ENCODE data around the gene AP3D1. TPM values are rescaled to one million over a fixed set of nuclear protein-coding genes. Genes with fewer than 3 reads are reported as not detected.

AP3D1 gene
- total and polyA plus RNA-seq, 9 of the 15 experiments (the other 6 are each of a cell fraction or from before 2014, with no cell fraction given): 1.2 to 86.1 (median 35.9) TPM

DNA sequence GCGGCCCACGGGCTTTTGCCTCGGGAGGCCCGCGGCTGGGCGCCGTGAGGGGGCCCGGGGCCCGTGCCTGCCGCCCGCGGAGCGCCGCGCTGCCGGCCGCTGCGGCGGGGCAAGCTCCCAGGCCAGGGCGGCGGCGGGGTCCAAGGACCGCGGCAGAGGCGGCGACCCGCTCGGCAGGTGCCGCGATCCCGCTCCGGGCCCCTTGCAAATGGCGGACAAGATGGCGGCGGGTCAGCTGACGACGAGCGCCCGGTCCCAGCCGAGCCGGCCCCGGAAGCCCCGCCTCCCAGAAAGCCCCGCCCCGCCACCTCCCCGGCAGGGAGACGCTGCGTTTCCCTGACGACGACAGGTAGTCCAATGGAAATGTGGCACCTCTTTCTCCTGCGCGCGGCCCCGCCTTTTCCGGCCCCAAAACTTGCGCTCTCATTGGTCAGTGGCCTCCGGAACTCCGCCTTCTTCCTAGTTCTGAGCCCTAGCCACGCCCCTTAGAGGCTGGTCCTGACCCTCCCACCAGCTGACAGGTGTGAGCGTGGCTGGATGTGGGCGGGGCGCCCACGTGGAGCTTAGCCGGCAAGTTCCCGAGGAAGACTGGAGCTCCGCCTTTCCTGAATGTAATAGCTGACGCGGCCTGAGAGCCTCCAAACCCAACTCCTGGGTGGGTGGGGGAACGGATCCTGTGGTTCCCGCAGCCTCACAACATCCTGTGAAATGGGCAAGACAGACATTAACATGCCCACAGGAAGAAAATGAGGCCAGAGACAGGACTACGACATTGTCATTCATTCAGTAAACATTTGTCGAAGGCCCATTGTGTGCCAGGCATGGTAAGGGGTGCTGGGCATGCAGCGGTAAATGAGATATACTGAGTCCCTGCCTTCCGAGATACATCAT lies at the start of gene AP3D1 (continued):
- TF ChIP-seq EGR1 (conservative IDR thresholded peaks at IDR 0.05) (peak; percentile 90), CEBPB (tag; IDR thresholded peaks at IDR 0.05) (no peak), SRF (CRISPR knock-in tag; IDR thresholded peaks at IDR 0.05) (peak in 1 of 2 experiments; percentile 41; a peak in 1 of 4 replicates), ZNF274 (IDR thresholded peaks at IDR 0.05; ENCODE audit: borderline replicate concordance, low read depth, low read length) (no peak), TFAM (CRISPR knock-in tag; conservative IDR thresholded peaks at IDR 0.05) (no peak), BRD9 (IDR thresholded peaks at IDR 0.05; ENCODE audit: low read depth, partially characterized antibody) (no peak), SIN3A (IDR thresholded peaks at IDR 0.05; ENCODE audit: borderline replicate concordance in 2 of 2, control insufficient read depth in 1 of 2, low read depth in 2 of 2, low read length in 2 of 2) (peak; percentile 99 to 100), NCOA2 (IDR thresholded peaks at IDR 0.05; ENCODE audit: partially characterized antibody in 2 of 2) (no peak), TOE1 (IDR thresholded peaks at IDR 0.05; ENCODE audit: borderline replicate concordance) (no peak), TOE1 (CRISPR knock-in tag; IDR thresholded peaks at IDR 0.05; ENCODE audit: borderline replicate concordance, low read depth) (no peak), ZNF133 (CRISPR knock-in tag; IDR thresholded peaks at IDR 0.05) (no peak), ATF3 (IDR thresholded peaks at IDR 0.05) (no peak), ATF3 (CRISPR knock-in tag; conservative IDR thresholded peaks at IDR 0.05) (no peak), RNF219 (CRISPR knock-in tag; IDR thresholded peaks at IDR 0.05) (no peak), EWSR1 (IDR thresholded peaks at IDR 0.05; ENCODE audit: borderline replicate concordance, low read depth, partially characterized antibody) (no peak), MYBL2 (IDR thresholded peaks at IDR 0.05; ENCODE audit: low read depth) (no peak), MYBL2 (CRISPR knock-in tag; IDR thresholded peaks at IDR 0.05; ENCODE audit: borderline replicate concordance) (no peak), HMGN3 (IDR thresholded peaks at IDR 0.05; ENCODE audit: borderline replicate concordance, extremely low read depth, insufficient read length, low read depth, low read length) (peak; percentile 38), RFX5 (IDR thresholded peaks at IDR 0.05; ENCODE audit: low read depth, low read length) (no peak)
- TF ChIP-seq, protein P1, sequence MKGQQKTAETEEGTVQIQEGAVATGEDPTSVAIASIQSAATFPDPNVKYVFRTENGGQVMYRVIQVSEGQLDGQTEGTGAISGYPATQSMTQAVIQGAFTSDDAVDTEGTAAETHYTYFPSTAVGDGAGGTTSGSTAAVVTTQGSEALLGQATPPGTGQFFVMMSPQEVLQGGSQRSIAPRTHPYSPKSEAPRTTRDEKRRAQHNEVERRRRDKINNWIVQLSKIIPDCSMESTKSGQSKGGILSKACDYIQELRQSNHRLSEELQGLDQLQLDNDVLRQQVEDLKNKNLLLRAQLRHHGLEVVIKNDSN (CRISPR knock-in tag; IDR thresholded peaks at IDR 0.05): peak; percentile 91
- TF ChIP-seq, protein P2, sequence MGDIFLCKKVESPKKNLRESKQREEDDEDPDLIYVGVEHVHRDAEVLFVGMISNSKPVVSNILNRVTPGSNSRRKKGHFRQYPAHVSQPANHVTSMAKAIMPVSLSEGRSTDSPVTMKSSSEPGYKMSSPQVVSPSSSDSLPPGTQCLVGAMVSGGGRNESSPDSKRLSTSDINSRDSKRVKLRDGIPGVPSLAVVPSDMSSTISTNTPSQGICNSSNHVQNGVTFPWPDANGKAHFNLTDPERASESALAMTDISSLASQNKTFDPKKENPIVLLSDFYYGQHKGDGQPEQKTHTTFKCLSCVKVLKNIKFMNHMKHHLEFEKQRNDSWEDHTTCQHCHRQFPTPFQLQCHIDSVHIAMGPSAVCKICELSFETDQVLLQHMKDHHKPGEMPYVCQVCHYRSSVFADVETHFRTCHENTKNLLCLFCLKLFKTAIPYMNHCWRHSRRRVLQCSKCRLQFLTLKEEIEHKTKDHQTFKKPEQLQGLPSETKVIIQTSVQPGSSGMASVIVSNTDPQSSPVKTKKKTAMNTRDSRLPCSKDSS (IDR thresholded peaks at IDR 0.05; ENCODE audit: low read depth, partially characterized antibody): no peak
